ENCODE data around the gene PLCG2.
"Not testable (repeated sequence)": the region's sequence is repeated elsewhere in the genome, so short reads cannot be mapped to it uniquely, and the experiment has no call there.

Gene PLCG2

DNA sequence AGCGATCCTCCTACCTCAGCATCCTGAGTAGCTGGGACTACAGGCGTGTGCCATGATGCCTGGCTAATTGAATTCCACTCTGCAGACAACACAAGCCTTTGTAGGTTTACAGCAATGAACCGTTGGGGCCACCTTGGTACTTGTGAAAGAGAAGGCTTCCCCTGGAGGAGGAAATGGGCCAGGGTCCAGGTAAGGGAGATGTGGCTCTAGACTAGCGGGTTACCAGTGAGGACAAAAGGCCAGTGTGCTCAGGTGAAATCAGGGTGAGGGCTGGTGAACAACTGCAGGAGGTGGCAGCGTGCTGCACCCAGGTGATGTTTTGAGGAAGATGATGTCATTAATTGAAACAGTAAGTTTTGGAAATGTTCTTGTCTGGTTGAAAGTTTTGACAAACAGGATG, 225.5 kb downstream of the PLCG2 start:
- no peak for DNase-seq (ENCODE audit: low read depth)

DNA sequence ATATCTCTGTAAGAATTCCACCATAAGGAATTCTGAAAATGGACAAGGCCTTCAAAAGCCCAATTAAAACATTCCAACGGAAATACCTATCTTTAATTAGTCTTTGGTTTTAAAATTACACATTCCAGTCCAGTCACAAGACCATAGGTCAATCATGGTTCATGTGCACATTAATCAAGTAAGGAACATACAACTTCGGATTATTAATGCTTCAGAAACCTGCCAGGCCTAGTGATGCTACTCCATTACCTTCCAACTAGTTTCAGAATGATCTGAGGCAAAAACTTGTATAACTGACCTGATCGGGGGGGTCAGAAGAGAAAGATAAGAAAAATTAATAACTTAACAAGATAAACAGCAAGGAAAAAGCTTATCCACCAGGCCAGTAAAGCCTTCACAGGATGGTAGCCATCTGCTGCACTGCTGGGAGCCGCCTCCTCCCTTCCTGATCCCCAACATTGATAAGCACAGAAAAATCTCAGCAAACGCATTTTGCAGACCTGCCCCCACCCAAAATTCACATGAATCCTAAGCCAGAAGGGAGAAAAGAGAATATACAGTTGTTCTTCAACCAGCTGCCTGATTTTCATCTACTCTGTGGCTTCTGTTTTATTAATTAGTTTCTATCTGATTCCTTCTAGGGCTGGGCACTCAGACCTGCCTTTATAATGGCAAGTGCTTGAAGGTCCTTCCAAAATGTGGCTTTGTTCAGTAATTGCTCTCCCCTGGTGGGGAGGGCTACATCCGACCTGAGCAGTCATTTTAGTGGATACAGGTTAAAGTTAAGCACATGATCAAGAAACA, 226.1 kb downstream of the PLCG2 start:
- no peak for DNase-seq (ENCODE audit: low read depth)

DNA sequence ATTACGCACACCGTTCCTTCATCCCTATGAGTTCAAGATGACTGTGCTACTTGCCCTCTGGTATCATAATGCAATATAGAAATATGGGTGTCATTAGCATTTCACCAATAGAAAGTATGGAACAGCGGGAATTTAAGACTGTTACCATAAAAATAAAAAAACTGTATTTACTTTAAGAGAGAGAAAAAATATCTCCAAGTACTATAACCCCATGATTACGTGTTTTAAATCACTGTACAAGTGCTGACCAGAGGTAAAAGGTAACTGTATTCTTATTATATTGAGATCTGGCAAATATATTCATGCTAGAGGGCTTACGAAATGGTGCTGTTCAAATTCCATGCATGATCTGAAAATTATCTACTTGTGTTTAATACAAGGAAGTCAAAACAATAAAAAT, 226.9 kb downstream of the PLCG2 start:
- no peak for DNase-seq (ENCODE audit: low read depth)

DNA sequence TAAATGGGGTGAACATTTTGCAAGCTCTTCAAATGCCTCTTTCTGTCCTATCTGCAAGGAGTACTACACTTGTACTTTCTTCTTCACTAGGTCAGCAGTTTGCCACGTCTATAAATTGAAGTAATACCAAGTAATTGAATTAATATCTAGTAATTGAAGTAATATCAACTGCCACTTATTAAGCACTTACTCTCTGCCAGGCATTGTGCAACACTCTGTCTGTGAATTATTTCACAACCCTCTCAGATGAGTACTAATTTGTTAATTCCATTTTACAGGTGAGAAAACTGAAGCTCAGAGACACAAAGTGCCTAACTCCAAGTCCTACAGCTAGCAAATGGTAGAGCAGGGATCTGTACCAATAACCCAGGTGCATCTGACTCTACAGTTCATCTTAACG, 228.1 kb downstream of the PLCG2 start:
- DNase-seq (ENCODE audit: low read depth): no peak

DNA sequence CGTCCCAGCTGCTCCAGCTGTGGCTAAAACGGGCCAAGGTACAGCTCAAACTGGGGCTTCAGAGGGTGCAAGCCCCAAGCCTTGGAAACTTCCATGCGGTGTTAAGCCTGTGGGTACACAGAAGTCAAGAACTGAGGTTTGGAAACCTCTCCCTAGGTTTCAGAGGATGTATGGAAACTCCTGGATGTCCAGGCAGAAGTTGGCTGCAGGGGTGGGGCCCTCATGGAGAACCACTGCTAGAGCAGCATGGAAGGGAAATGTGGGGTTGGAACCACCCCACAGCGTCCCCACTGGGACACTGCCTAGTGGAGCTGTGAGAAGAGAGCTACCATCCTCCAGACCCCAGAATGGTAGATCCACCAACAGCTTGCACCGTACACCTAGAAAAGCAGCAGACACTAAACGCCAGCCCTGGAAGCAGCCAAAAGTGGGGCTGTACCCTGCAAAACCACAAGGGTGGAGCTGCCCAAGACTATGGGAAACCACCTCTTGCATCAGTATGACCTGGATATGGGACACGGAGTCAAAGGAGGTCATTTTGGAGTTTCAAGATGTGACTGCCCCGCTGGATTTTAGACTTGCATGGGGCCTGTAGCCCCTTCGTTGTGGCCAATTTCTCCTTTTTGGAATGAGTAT, 230.0 kb downstream of the PLCG2 start:
- DNase-seq (ENCODE audit: low read depth): no peak

DNA sequence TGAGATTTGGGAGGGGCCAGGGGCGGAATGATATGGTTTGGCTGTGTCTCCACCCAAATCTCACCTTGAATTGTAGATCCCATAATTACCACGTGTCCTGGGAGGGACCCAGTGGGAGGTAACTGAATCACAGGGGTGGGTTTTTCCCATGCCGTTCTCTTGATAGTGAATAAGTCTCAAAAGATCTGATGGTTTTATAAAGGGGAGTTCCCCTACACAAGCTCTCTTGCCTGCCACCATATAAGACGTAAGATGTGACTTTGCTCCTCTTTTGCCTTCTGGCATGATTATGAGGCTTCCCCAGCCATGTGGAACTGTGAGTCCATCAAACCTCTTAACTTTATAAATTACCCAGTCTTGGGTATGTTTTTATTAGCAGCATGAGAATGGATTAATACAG, 230.7 kb downstream of the PLCG2 start:
- not testable (repeated sequence) for DNase-seq (ENCODE audit: low read depth)

DNA sequence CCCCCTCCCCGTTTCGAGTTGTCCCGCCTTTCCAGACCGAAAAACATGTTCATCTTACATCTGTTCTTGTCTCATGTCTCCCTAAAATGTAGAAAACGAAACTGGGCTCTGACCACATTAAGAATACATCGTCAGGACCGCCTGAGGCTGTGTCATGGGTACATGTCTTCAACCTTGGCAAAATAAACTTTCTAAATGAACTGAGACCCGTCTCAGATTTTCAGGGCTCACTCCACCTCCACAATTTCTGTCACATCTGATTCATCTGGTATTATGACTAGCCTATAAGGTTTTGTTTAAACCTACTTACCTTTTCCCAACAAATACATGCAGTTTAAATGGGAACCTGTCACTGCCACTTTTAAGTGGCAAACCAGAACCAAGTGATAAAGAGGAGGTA, 231.6 kb downstream of the PLCG2 start:
- DNase-seq (ENCODE audit: low read depth): no peak

DNA sequence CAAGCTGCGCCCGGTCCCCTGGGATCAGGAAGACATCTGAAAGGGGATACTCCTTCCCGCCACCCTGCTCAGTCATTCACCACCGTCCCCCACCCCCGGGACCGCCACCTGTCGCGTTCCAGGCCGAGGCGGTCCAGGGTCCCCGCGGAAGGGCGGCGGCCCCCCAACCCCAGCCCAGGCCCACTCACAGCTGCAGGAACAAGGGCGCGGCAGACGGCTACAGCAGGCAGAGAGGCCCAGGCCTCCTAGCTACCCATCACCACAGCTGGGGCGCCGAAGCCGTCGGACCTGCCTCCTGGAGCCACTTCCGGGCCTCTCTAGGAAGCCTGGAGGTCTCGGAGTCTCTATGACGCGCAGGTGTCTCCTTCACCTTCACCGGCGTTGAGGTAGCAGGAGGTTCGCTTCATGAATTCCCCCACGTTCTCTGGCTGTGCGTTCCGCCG, 232.1 kb downstream of the PLCG2 start, which contains the start of gene SDR42E1:
TSS of gene SDR42E1 (minus strand) at position 272 of the 443 bp plus-strand sequence. CDS start 10,612 bp downstream, outside the sequence.
- no peak for DNase-seq (ENCODE audit: low read depth)
